ENCODE measurements around the gene SLC35G6.

SLC35G6 gene

GRCh38 chr17:7437369-7437863, 43.8 kb upstream of the SLC35G6 start:
- H3K9me3 ChIP-seq (ENCODE audit: insufficient read depth, low read length): no peaks in the 10 kb centered on the region
- H2AFZ ChIP-seq (ENCODE audit: low read depth, low read length): no peak overlapping the region
- no peak overlapping the region for H3K27ac ChIP-seq (ENCODE audit: low read length)
- H3K4me2 ChIP-seq (ENCODE audit: low read length): no peak overlapping the region
- H3K9ac ChIP-seq (ENCODE audit: low read length): no peak overlapping the region
- H3K27me3 ChIP-seq (ENCODE audit: low read depth, low read length): 0 out of 2 replicates have a peak, but pooled peaks cover 3% of the 10 kb centered on the region
- H3K4me1 ChIP-seq (ENCODE audit: low read length): peaks cover 12% of the 10 kb centered on the region
- no peaks in the 10 kb centered on the region for H3K79me2 ChIP-seq (ENCODE audit: low read length)
- H3K36me3 ChIP-seq (replicated peaks; ENCODE audit: low read depth, low read length): no peaks in the 10 kb centered on the region
- no peak overlapping the region for H3K4me3 ChIP-seq (ENCODE audit: low read length)
- no peak for TF ChIP-seq EZH2phosphoT487 (IDR thresholded peaks at IDR 0.05; ENCODE audit: low read depth)
- TF ChIP-seq CTCF (IDR thresholded peaks at IDR 0.05; ENCODE audit: low read depth, low read length): no peak
- H4K20me1 ChIP-seq (ENCODE audit: insufficient read depth, low read length): no peaks in the 10 kb centered on the region

- H3K36me3 ChIP-seq (replicated peaks; ENCODE audit: low read depth, low read length): no peaks in the 10 kb centered on the region
- no peak overlapping the region for H2AFZ ChIP-seq (ENCODE audit: low read depth, low read length)
- H4K20me1 ChIP-seq (ENCODE audit: insufficient read depth, low read length): no peaks in the 10 kb centered on the region
- H3K9ac ChIP-seq (ENCODE audit: low read length): no peak overlapping the region
- peaks cover 12% of the 10 kb centered on the region for H3K4me1 ChIP-seq (ENCODE audit: low read length)
- H3K4me3 ChIP-seq (ENCODE audit: low read length): no peak overlapping the region
- H3K4me2 ChIP-seq (ENCODE audit: low read length): no peak overlapping the region
- H3K27me3 ChIP-seq (ENCODE audit: low read depth, low read length): 0 out of 2 replicates have a peak, but pooled peaks cover 3% of the 10 kb centered on the region
- no peaks in the 10 kb centered on the region for H3K9me3 ChIP-seq (ENCODE audit: insufficient read depth, low read length)
- no peak overlapping the region for H3K27ac ChIP-seq (ENCODE audit: low read length)
- H3K79me2 ChIP-seq (ENCODE audit: low read length): no peaks in the 10 kb centered on the region
- no peak for TF ChIP-seq CTCF (IDR thresholded peaks at IDR 0.05; ENCODE audit: low read depth, low read length)
- no peak for TF ChIP-seq EZH2phosphoT487 (IDR thresholded peaks at IDR 0.05; ENCODE audit: low read depth)
Observed at GRCh38 chr17:7437950-7438614, 43.2 kb upstream of the SLC35G6 start.

- H3K4me2 ChIP-seq (ENCODE audit: low read length): no peak overlapping the region
- H3K9me3 ChIP-seq (ENCODE audit: insufficient read depth, low read length): no peaks in the 10 kb centered on the region
- H3K4me3 ChIP-seq (ENCODE audit: low read length): no peak overlapping the region
- no peak overlapping the region for H2AFZ ChIP-seq (ENCODE audit: low read depth, low read length)
- peaks cover 12% of the 10 kb centered on the region for H3K4me1 ChIP-seq (ENCODE audit: low read length)
- TF ChIP-seq EZH2phosphoT487 (IDR thresholded peaks at IDR 0.05; ENCODE audit: low read depth) (no peak), CTCF (IDR thresholded peaks at IDR 0.05; ENCODE audit: low read depth, low read length) (no peak)
- no peak overlapping the region for H3K9ac ChIP-seq (ENCODE audit: low read length)
- H3K27ac ChIP-seq (ENCODE audit: low read length): no peak overlapping the region
- no peaks in the 10 kb centered on the region for H3K79me2 ChIP-seq (ENCODE audit: low read length)
- 0 out of 2 replicates have a peak, but pooled peaks cover 3% of the 10 kb centered on the region for H3K27me3 ChIP-seq (ENCODE audit: low read depth, low read length)
- no peaks in the 10 kb centered on the region for H4K20me1 ChIP-seq (ENCODE audit: insufficient read depth, low read length)
- no peaks in the 10 kb centered on the region for H3K36me3 ChIP-seq (replicated peaks; ENCODE audit: low read depth, low read length)
Observed at GRCh38 chr17:7438656-7439460, 42.4 kb upstream of the SLC35G6 start.
